NT2/D1 (cell line): ENCODE measurements around the gene TAB3.

ENCODE experiments used
- SUZ12 ChIP-seq: IDR thresholded peaks from 2 replicates; pipeline ENCODE4 v1.6.1; 2011; ENCODE audit not compliant: insufficient read length, insufficient read depth; ENCODE audit errors: extremely low read depth
- ZNF274 ChIP-seq: IDR thresholded peaks from 2 replicates; pipeline ENCODE4 v1.6.1; 2011; ENCODE audit warnings: mild to moderate bottlenecking, low read depth, low read length

- TF ChIP-seq ZNF274 (no peak), SUZ12 (no peak)
Measured at GRCh38 chrX:30800901-30801300, 88.2 kb downstream of the TAB3 start.
